ENCODE results near the gene CPAMD8. TPM values are rescaled to one million over a fixed set of nuclear protein-coding genes. Genes with fewer than 3 reads are reported as not detected.

The CPAMD8 gene
- total RNA-seq, 4 donors from 2014 or later, result 0.72 to 8.2 (median 4.0) TPM

DNA sequence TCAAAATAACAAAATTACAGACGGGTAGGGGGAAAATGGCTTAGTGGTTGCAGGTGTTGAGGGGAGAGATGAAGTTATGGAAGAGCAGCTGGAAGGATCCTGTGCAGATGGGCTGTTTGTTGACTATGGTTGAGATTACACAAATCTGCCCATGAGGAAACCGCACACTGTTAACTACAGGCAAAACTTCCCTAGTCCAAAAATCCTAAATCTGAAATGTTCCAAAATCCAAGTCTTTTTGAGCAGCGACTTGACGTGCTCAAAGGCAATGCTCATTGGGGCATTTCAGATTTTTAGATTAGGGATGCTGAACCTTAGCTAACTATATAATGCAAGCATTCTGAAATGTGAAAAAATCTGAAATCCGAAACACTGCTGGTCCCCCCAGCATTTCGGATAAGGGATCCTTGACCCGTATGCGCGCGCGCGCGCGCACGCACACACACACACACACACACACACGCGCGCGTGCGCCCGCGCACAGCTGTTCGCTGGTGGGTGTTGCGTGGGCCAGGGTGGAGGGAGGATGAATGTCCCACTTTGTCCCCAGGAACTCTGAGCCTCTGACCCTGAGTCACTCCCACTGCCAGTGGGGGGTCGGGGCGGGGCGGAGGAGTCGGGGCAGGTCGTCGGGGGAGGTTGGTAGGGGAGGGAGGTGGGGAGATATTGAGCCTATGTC lies 131.0 kb downstream of the CPAMD8 start:
- peaks cover 3 to 41% (median 7%) of the 10 kb centered on the region in 3 donors for H3K4me1 ChIP-seq
- no peak for DNase-seq
- H3K4me3 ChIP-seq, result peak overlapping the region; percentile 55 to 77 (median 60)
- intact Hi-C loops (cut with DNase I), result no loop called here
- no peaks in the 10 kb centered on the region for H3K9me3 ChIP-seq
- no peaks in the 10 kb centered on the region for H3K36me3 ChIP-seq
- H3K27me3 ChIP-seq, result peaks cover 0 to 15% (median 0%) of the 10 kb centered on the region in 4 donors
- peak overlapping the region in 3 of 4 donors; percentile 73 to 86 (median 83) for H3K27ac ChIP-seq
- WGBS, 2 donors, result 63 to 77% methylated on average over 23 of the region's 30 CpGs
- TF ChIP-seq POLR2A (IDR thresholded peaks at IDR 0.05), result no peak
- TF ChIP-seq, protein P1, sequence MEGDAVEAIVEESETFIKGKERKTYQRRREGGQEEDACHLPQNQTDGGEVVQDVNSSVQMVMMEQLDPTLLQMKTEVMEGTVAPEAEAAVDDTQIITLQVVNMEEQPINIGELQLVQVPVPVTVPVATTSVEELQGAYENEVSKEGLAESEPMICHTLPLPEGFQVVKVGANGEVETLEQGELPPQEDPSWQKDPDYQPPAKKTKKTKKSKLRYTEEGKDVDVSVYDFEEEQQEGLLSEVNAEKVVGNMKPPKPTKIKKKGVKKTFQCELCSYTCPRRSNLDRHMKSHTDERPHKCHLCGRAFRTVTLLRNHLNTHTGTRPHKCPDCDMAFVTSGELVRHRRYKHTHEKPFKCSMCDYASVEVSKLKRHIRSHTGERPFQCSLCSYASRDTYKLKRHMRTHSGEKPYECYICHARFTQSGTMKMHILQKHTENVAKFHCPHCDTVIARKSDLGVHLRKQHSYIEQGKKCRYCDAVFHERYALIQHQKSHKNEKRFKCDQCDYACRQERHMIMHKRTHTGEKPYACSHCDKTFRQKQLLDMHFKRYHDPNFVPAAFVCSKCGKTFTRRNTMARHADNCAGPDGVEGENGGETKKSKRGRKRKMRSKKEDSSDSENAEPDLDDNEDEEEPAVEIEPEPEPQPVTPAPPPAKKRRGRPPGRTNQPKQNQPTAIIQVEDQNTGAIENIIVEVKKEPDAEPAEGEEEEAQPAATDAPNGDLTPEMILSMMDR (IDR thresholded peaks at IDR 0.05), result no peak

DNA sequence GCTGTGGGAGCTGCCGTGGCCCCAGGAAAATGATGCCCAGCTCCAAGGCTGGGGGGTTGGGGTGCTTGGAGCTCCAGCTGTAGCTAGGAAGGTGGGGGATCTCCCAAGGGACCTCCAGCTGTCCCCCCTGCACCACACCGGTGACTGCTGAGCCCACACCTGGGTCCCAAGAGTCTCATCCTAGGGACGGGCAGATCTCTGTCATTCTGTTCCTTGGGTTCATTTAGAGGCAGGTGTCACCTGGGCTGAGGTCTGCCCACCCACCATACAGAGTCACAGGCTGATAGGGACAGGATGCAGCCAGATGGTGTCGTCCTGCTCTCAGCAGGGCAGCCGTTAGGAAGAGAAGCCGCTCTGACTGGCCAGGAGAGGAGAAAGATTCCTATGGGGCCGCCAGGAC lies 132.5 kb downstream of the CPAMD8 start:
- Histone ChIP-seq H3K36me3 (no peaks in the 10 kb centered on the region), H3K4me3 (no peak overlapping the region), H3K9me3 (no peaks in the 10 kb centered on the region), H3K27ac (no peak overlapping the region), H3K27me3 (peaks cover 0 to 18% (median 0%) of the 10 kb centered on the region in 4 donors), H3K4me1 (peaks cover 3 to 41% (median 7%) of the 10 kb centered on the region in 3 donors)
- TF ChIP-seq, protein P1 (IDR thresholded peaks at IDR 0.05), result no peak
- no peak for TF ChIP-seq POLR2A (IDR thresholded peaks at IDR 0.05)
- intact Hi-C loops (cut with DNase I), result no loop called here
- no peak for DNase-seq
- WGBS, 2 donors, result 80% methylated on average over 1 of the region's 7 CpGs; no CpG with 5 or more reads in 1 of the 2 donors

DNA sequence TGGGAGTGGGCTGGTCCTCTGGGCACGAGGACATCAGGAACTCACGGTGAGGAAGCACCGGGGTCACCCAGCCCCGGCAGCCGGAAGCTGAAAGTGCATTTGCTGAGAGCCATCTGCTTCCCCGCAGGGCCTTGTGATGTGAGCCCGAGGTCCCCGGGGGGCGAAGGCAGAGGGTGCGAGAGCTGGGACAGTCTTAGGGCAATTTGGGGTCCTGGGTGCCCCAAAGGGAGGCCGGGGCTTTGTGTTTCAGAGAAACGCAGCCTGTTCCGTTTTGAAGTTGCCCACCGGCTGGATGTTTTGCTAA lies 133.0 kb downstream of the CPAMD8 start:
- peaks cover 7 to 46% (median 8%) of the 10 kb centered on the region in 3 donors for H3K4me1 ChIP-seq
- no peak overlapping the region for H3K27ac ChIP-seq
- no peaks in the 10 kb centered on the region for H3K9me3 ChIP-seq
- TF ChIP-seq, protein P1 (IDR thresholded peaks at IDR 0.05), result no peak
- no peak for TF ChIP-seq POLR2A (IDR thresholded peaks at IDR 0.05)
- peaks cover 0 to 23% (median 0%) of the 10 kb centered on the region in 4 donors for H3K27me3 ChIP-seq
- H3K36me3 ChIP-seq, result no peaks in the 10 kb centered on the region
- DNase-seq, result no peak
- intact Hi-C loops (cut with DNase I), result no loop called here
- no peak overlapping the region for H3K4me3 ChIP-seq
- WGBS, 2 donors, result 62% methylated on average over 14 of the region's 14 CpGs; no CpG with 5 or more reads in 1 of the 2 donors

DNA sequence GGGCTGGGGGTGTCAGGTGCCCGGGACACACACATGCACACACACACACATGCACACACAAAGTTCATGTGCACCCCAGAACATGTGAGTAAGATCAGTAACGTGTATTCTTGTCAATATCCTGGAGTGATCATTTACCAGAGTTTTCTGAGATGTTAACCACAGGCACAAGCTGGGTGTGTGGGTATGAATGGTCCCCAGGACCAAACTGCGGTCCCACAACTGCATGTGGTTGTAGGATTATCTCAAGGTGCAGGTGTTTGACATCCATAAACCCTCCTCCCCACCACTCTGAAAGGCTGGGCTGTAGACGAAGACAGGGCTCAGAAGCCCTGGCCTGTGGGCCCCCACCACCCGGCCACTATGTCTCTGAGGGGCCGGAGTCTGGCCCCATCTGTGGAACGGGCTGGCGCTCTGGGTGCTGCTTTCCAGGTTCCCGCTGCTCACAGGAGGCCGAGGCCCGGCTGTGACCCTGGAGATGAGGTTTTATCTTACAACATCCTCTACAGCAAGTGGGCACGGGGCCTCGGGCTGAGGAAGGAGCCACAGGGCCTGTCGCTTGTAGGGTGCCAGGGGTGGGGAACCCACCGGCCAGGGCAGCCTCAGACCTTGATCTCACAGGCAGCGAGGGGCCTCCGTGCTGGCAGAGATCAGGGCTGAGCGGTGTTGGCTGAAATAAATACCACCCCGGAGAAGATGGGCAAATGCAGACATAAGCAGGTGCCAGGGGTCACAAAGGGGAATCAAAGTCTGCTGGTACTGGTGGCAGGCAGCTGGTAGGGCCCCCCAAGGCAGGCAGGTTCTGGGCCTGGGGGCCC lies 133.5 kb downstream of the CPAMD8 start:
- Histone ChIP-seq H3K27ac (no peak overlapping the region), H3K27me3 (peaks cover 0 to 26% (median 0%) of the 10 kb centered on the region in 4 donors), H3K4me3 (no peak overlapping the region), H3K9me3 (no peaks in the 10 kb centered on the region), H3K4me1 (peaks cover 7 to 46% (median 11%) of the 10 kb centered on the region in 3 donors), H3K36me3 (no peaks in the 10 kb centered on the region)
- 86 to 100% methylated on average over 1 to 7 of the region's 19 CpGs for WGBS, 2 donors
- intact Hi-C loops (cut with DNase I), result no loop called here
- no peak for DNase-seq
- TF ChIP-seq, protein P1 (IDR thresholded peaks at IDR 0.05), result no peak

DNA sequence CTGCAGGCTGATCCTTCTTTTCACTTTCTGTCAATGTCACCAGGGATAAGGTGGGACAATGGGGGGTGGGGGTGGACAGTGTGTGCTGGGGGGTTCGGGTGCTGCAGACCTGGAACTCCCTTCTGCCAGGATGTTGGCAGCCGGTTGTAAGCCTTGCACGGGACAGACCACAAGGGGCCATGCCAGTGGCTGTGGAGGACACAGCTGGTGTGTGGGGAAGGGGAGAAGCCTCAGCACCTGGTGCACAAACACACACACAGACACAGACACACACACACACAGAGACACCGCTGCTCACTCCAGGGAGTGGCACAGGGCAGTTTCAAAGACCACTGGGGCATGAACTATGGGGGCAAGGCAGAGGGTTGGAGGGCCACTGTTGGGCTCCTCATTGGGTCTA lies 134.2 kb downstream of the CPAMD8 start:
- no peak overlapping the region for H3K27ac ChIP-seq
- peaks cover 0 to 33% (median 0%) of the 10 kb centered on the region in 4 donors for H3K27me3 ChIP-seq
- WGBS, 2 donors, result 50 to 100% methylated on average over 1 of the region's 4 CpGs
- intact Hi-C loops (cut with DNase I), result no loop called here
- H3K4me1 ChIP-seq, result peaks cover 7 to 46% (median 17%) of the 10 kb centered on the region in 3 donors
- no peak for TF ChIP-seq POLR2A (IDR thresholded peaks at IDR 0.05)
- TF ChIP-seq, protein P1 (IDR thresholded peaks at IDR 0.05), result no peak
- H3K36me3 ChIP-seq, result no peaks in the 10 kb centered on the region
- DNase-seq, result no peak
- H3K9me3 ChIP-seq, result no peaks in the 10 kb centered on the region
- H3K4me3 ChIP-seq, result no peak overlapping the region
